WTC11 (cell line): ENCODE results near the gene C1orf167. TPM values are rescaled to one million over a fixed set of nuclear protein-coding genes. Genes with fewer than 3 reads are reported as not detected.

Experiments used
- ATAC-seq: fragments of 200-7000 bp; cut with Tn5 transposase; 2 replicates; pipeline ENCODE4 v1.10.0; 2021; ENCODE audit warnings: mild to moderate bottlenecking, moderate library complexity
- CTCF ChIA-PET: fragments of 300-600 bp; sonication (Branson Sonifier 250); formaldehyde crosslinking; loops from one replicate; lab custom pipeline; 2021; ENCODE audit warnings: antibody characterized with exemption; lab: Charles Lee
- POLR2A ChIA-PET: fragments of 350-600 bp; sonication (Branson Sonifier 250); formaldehyde crosslinking; loops from one replicate; lab custom pipeline; 2021; ENCODE audit warnings: antibody characterized with exemption; lab: Charles Lee
- DNase-seq: peaks from one replicate; pipeline ENCODE4 v3.0.0; 2021; ENCODE audit warnings: low spot score
- H3K27ac Mint-ChIP-seq: 2 replicates; pipeline ENCODE4 v1.8.0; 2021; ENCODE audit warnings: mixed read lengths
- H3K27me3 Mint-ChIP-seq: 2 replicates; pipeline ENCODE4 v1.8.0; 2021; ENCODE audit warnings: low read depth, mild to moderate bottlenecking, moderate library complexity, mixed read lengths
- H3K36me3 Mint-ChIP-seq: 2 replicates; pipeline ENCODE4 v1.8.0; 2021; ENCODE audit warnings: mixed read lengths
- H3K4me1 Mint-ChIP-seq: 2 replicates; pipeline ENCODE4 v1.8.0; 2022; ENCODE audit warnings: mixed read lengths
- H3K4me3 Mint-ChIP-seq: 2 replicates; pipeline ENCODE4 v1.8.0; 2021; ENCODE audit warnings: mild to moderate bottlenecking, moderate library complexity, mixed read lengths
- H3K9me3 Mint-ChIP-seq: 2 replicates; pipeline ENCODE4 v1.8.0; 2021; ENCODE audit warnings: mixed read lengths
- ATF2 ChIP-seq: sonication (generic); formaldehyde crosslinking; IDR thresholded peaks from 2 replicates; pipeline ENCODE4 v1.8.1; 2022; ENCODE audit warnings: low read depth, missing genetic modification reagents, borderline replicate concordance
- CREB1 ChIP-seq: sonication (generic); formaldehyde crosslinking; IDR thresholded peaks from 2 replicates; pipeline ENCODE4 v1.8.0; 2023; ENCODE audit warnings: mild to moderate bottlenecking, missing genetic modification reagents
- E2F1 ChIP-seq: sonication (generic); formaldehyde crosslinking; IDR thresholded peaks from 2 replicates; pipeline ENCODE4 v1.8.0; 2022; ENCODE audit warnings: mild to moderate bottlenecking, missing genetic modification reagents
- FOXP4 ChIP-seq: sonication (generic); formaldehyde crosslinking; IDR thresholded peaks from 2 replicates; pipeline ENCODE4 v1.8.0; 2022; ENCODE audit warnings: mild to moderate bottlenecking, missing genetic modification reagents
- GABPB1 ChIP-seq: sonication (generic); formaldehyde crosslinking; IDR thresholded peaks from 2 replicates; pipeline ENCODE4 v1.8.1; 2023; ENCODE audit warnings: mild to moderate bottlenecking, missing genetic modification reagents
- GTF2I ChIP-seq: fragments of 250-450 bp; sonication (Bioruptor Pico); conservative IDR thresholded peaks from 2 replicates; pipeline ENCODE4 v1.4.0; 2021; ENCODE audit warnings: mild to moderate bottlenecking
- JAZF1 ChIP-seq: fragments of 250-450 bp; sonication (Bioruptor Pico); IDR thresholded peaks from 2 replicates; pipeline ENCODE4 v1.9.0; 2021; ENCODE audit warnings: moderate library complexity, mild to moderate bottlenecking, inconsistent platforms
- JUN ChIP-seq: sonication (generic); formaldehyde crosslinking; IDR thresholded peaks from 2 replicates; pipeline ENCODE4 v1.8.0; 2023; ENCODE audit warnings: mild to moderate bottlenecking, missing genetic modification reagents
- NR2C2 ChIP-seq: sonication (generic); formaldehyde crosslinking; IDR thresholded peaks from 2 replicates; pipeline ENCODE4 v1.8.0; 2022; ENCODE audit warnings: mild to moderate bottlenecking, missing genetic modification reagents
- NR3C1 ChIP-seq: sonication (generic); formaldehyde crosslinking; conservative IDR thresholded peaks from 2 replicates; pipeline ENCODE4 v1.8.1; 2023; ENCODE audit warnings: low read depth, mild to moderate bottlenecking, missing genetic modification reagents
- RELA ChIP-seq: sonication (generic); formaldehyde crosslinking; IDR thresholded peaks from 2 replicates; pipeline ENCODE4 v1.8.1; 2022; ENCODE audit warnings: missing genetic modification reagents, mild to moderate bottlenecking, borderline replicate concordance
- RORB ChIP-seq: fragments of 250-450 bp; sonication (Bioruptor Pico); IDR thresholded peaks from 2 replicates; pipeline ENCODE4 v1.9.0; 2021; ENCODE audit warnings: mild to moderate bottlenecking
- STAT6 ChIP-seq: sonication (generic); formaldehyde crosslinking; conservative IDR thresholded peaks from 2 replicates; pipeline ENCODE4 v1.8.1; 2023; ENCODE audit warnings: mild to moderate bottlenecking, low read depth, missing genetic modification reagents, moderate library complexity
- TCF7 ChIP-seq: sonication (generic); formaldehyde crosslinking; IDR thresholded peaks from 2 replicates; pipeline ENCODE4 v1.8.0; 2022; ENCODE audit warnings: mild to moderate bottlenecking, low read depth, missing genetic modification reagents, moderate library complexity
- TEAD1 ChIP-seq: sonication (generic); formaldehyde crosslinking; IDR thresholded peaks from 2 replicates; pipeline ENCODE4 v1.8.0; 2022; ENCODE audit warnings: mild to moderate bottlenecking, missing genetic modification reagents
- TEAD4 ChIP-seq: sonication (generic); formaldehyde crosslinking; IDR thresholded peaks from 2 replicates; pipeline ENCODE4 v1.8.0; 2022; ENCODE audit warnings: mild to moderate bottlenecking, missing genetic modification reagents
- USF1 ChIP-seq: sonication (generic); formaldehyde crosslinking; IDR thresholded peaks from 2 replicates; pipeline ENCODE4 v1.8.0; 2022; ENCODE audit warnings: mild to moderate bottlenecking, missing genetic modification reagents
- ZNF121 ChIP-seq: sonication (generic); formaldehyde crosslinking; IDR thresholded peaks from 2 replicates; pipeline ENCODE4 v1.8.0; 2023; ENCODE audit warnings: missing genetic modification reagents
- ZNF138 ChIP-seq: sonication (generic); formaldehyde crosslinking; conservative IDR thresholded peaks from 2 replicates; pipeline ENCODE4 v1.8.1; 2022; ENCODE audit warnings: mild to moderate bottlenecking, moderate library complexity, missing genetic modification reagents
- ZNF219 ChIP-seq: sonication (generic); formaldehyde crosslinking; IDR thresholded peaks from 2 replicates; pipeline ENCODE4 v1.8.0; 2023; ENCODE audit warnings: missing genetic modification reagents, mild to moderate bottlenecking, borderline replicate concordance
- ZNF232 ChIP-seq: sonication (generic); formaldehyde crosslinking; IDR thresholded peaks from 2 replicates; pipeline ENCODE4 v1.8.0; 2022; ENCODE audit warnings: mild to moderate bottlenecking, missing genetic modification reagents
- ZNF263 ChIP-seq: sonication (generic); formaldehyde crosslinking; IDR thresholded peaks from 2 replicates; pipeline ENCODE4 v1.8.1; 2022; ENCODE audit warnings: low read depth, mild to moderate bottlenecking, moderate library complexity, missing genetic modification reagents
- ZNF423 ChIP-seq: fragments of 250-450 bp; sonication (Bioruptor Pico); IDR thresholded peaks from 2 replicates; pipeline ENCODE4 v2.1.2; 2022; ENCODE audit warnings: mild to moderate bottlenecking, moderate library complexity
- total RNA-seq: library from RNA; stranded (reverse); gene quantifications from 3 replicates; pipeline ENCODE4 v1.2.3, GENCODE V29; 2021
- TF ChIP-seq, protein P1 (sequence below): sonication (generic); formaldehyde crosslinking; IDR thresholded peaks from 2 replicates; pipeline ENCODE4 v1.8.1; 2023; ENCODE audit warnings: mild to moderate bottlenecking, missing genetic modification reagents
- TF ChIP-seq, protein P2 (sequence below): sonication (generic); formaldehyde crosslinking; IDR thresholded peaks from 2 replicates; pipeline ENCODE4 v1.8.1; 2023; ENCODE audit warnings: mild to moderate bottlenecking, missing genetic modification reagents, moderate library complexity

C1orf167 gene
- total RNA-seq, 1 experiment from 2014 or later = 1.2 TPM

DNA sequence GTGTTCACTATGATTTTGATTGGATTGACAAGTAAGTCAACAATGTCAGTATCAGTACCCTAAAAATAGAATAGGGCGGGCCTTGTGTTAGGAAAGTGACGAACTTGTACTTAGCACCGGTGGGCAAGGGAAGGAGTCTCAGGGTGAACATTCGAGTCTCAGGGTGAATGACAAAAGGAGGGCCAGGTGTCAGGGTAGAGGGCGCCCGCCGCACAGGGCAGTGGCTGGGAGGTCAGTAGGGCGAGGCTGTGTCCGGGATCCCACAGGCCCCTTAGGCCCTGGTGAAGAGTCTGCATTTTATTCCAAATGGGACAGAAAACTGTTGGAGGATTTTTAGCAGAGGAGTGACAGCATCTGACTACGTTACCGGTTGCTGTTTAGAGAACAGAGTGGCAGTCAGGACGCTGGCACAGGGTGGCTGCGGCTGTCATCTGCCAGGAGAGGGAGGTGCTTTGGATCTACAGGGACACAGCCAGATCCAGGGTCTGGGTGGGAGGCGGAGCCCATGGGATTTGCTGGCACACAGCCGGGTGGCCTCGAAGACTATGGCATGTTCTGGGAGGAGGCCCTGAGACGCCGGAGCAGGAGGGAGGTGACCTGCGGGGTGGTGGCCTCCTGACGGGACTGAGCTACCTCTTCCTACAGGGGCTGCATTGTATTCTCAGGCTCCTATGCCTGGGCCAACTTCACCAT lies 15.1 kb upstream of the C1orf167 start:
- CTCF ChIA-PET = interaction anchor here (1.0 to 1.2 kb wide), 2 partner anchors 38 to 40 kb away, joined by 3 to 4 read pairs; no protein-coding TSS in a partner anchor
- Mint-ChIP-seq H3K27me3 (no peaks in the 10 kb centered on the region), H3K4me3 (no peak overlapping the region), H3K9me3 (no peaks in the 10 kb centered on the region), H3K36me3 (peaks cover 24% of the 10 kb centered on the region), H3K27ac (peak overlapping the region; percentile 40; the same call in 1 of the 2 replicates), H3K4me1 (peaks cover 9% of the 10 kb centered on the region)
- ATAC-seq (no peak), DNase-seq (no peak)
- POLR2A ChIA-PET = no interaction called here
- TF ChIP-seq NR2C2 (CRISPR knock-in tag) (no peak), ZNF423 (no peak), ATF2 (no peak), ZNF121 (CRISPR knock-in tag) (no peak), TEAD4 (CRISPR knock-in tag) (no peak), E2F1 (CRISPR knock-in tag) (no peak), CREB1 (CRISPR knock-in tag) (no peak), JUN (no peak), TCF7 (CRISPR knock-in tag) (no peak), RELA (no peak), GABPB1 (CRISPR knock-in tag) (no peak), RORB (no peak), GTF2I (CRISPR knock-in tag) (no peak), FOXP4 (CRISPR knock-in tag) (no peak), ZNF232 (CRISPR knock-in tag) (no peak)
- TF ChIP-seq, protein P1, sequence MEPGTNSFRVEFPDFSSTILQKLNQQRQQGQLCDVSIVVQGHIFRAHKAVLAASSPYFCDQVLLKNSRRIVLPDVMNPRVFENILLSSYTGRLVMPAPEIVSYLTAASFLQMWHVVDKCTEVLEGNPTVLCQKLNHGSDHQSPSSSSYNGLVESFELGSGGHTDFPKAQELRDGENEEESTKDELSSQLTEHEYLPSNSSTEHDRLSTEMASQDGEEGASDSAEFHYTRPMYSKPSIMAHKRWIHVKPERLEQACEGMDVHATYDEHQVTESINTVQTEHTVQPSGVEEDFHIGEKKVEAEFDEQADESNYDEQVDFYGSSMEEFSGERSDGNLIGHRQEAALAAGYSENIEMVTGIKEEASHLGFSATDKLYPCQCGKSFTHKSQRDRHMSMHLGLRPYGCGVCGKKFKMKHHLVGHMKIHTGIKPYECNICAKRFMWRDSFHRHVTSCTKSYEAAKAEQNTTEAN = no peak

DNA sequence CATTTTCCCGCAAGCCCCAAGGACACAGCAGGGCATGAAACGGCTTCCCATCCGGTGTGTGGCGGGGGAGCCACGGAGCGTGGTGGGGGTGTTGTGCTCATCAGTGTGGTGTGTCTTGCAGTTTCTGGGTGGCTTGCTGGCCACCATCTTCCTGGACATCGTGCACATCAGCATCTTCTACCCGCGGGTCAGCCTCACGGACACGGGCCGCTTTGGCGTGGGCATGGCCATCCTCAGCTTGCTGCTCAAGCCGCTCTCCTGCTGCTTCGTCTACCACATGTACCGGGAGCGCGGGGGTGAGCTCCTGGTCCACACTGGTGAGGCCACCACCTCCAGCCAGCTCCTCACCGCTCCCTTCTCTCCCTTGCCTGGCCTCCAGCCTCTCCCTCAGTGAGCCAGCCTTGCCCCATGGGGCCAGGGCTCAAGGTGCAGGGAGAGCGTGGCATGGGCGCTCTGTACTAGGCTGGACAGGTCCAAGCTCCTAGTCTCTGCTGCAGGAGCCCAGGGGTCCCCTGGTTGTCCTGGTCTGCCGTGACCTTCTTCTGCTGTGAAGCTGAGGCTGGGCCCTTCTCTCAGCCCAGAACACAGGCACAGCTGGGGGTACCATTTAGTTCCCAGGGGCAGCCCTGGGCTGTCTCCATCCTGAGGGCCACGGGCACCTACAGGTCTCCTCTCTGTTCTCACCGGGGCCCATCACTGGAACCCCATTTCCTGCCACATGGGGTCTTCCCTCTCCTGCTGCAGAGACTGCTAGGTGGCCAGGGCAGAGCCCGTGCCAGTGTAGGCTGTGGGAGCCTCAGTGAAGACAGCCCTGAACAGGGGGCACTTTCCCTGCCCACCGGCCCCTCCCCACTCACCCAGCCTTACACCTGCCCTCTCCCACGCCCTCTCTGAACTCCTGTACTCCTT lies 13.4 kb upstream of the C1orf167 start:
- no peak for DNase-seq
- POLR2A ChIA-PET = no interaction called here
- H3K27me3 Mint-ChIP-seq = no peaks in the 10 kb centered on the region
- H3K9me3 Mint-ChIP-seq = no peaks in the 10 kb centered on the region
- no peak for ATAC-seq
- peak overlapping the region; percentile 61; the same call in 1 of the 2 replicates for H3K27ac Mint-ChIP-seq
- CTCF ChIA-PET = interaction anchor here (0.5 to 2.4 kb wide), 10 partner anchors 12 to 124 kb away, joined by 3 to 10 read pairs (median 4); partner anchors contain the start of gene FBXO6
- no peak overlapping the region for H3K4me3 Mint-ChIP-seq
- H3K4me1 Mint-ChIP-seq = peaks cover 23% of the 10 kb centered on the region
- peaks cover 24% of the 10 kb centered on the region for H3K36me3 Mint-ChIP-seq
- TF ChIP-seq GTF2I (CRISPR knock-in tag) = no peak
- TF ChIP-seq JAZF1 = no peak
- no peak for TF ChIP-seq ZNF219 (CRISPR knock-in tag)
- no peak for TF ChIP-seq TEAD4 (CRISPR knock-in tag)
- no peak for TF ChIP-seq ZNF138 (CRISPR knock-in tag)
- TF ChIP-seq, protein P2, sequence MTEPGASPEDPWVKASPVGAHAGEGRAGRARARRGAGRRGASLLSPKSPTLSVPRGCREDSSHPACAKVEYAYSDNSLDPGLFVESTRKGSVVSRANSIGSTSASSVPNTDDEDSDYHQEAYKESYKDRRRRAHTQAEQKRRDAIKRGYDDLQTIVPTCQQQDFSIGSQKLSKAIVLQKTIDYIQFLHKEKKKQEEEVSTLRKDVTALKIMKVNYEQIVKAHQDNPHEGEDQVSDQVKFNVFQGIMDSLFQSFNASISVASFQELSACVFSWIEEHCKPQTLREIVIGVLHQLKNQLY (CRISPR knock-in tag) = no peak
- no peak for TF ChIP-seq ZNF263
- no peak for TF ChIP-seq NR3C1 (CRISPR knock-in tag)
- TF ChIP-seq STAT6 (CRISPR knock-in tag) = no peak
- no peak for TF ChIP-seq ZNF232 (CRISPR knock-in tag)
- no peak for TF ChIP-seq TEAD1 (CRISPR knock-in tag)
- TF ChIP-seq USF1 (CRISPR knock-in tag) = no peak
